HepG2 (cell line): ENCODE results near the gene STAB2. TPM values are rescaled to one million over a fixed set of nuclear protein-coding genes. Genes with fewer than 3 reads are reported as not detected.

ENCODE experiments used
- ATAC-seq: fragments of 200-7000 bp; cut with Tn5 transposase; 3 replicates; pipeline ENCODE4 v1.9.1; 2020; ENCODE audit warnings: mild to moderate bottlenecking, moderate library complexity
- BruUV-seq: library from RNA; stranded (reverse); fragments of 400-500 nt; replicated peaks from 2 replicates; lab custom pipeline; 2021; lab: Mats Ljungman, UMichigan
- CTCF ChIA-PET: fragments of 300-600 bp; formaldehyde crosslinking; extraction: SDS; loops from one replicate; lab custom pipeline; 2021; ENCODE audit warnings: low total read pairs, inconsistent platforms, low intra/inter-chr PET ratio; lab: Yijun Ruan, JAX
- POLR2A ChIA-PET: fragments of 350-600 bp; sonication (Branson Sonifier 250); formaldehyde crosslinking; loops from one replicate; lab custom pipeline; 2020; ENCODE audit warnings: antibody characterized with exemption, inconsistent platforms; lab: Yijun Ruan, JAX
- DNase-seq: peaks from one replicate; pipeline ENCODE4 v3.0.0-alpha.2; 2015; ENCODE audit warnings: low spot score
- FAIRE-seq: peaks from 3 replicates; lab custom pipeline; 2011; peaks lifted over from hg19 to GRCh38; lab: Jason Lieb, UNC
- H2AFZ ChIP-seq: one replicate; pipeline ENCODE4 v1.6.1; 2011; ENCODE audit warnings: low read length, inconsistent platforms
- H3K27ac ChIP-seq: fragments of 300-600 bp; 3 replicates; pipeline ENCODE4 v1.8.0; 2011; ENCODE audit warnings: mixed run types, mild to moderate bottlenecking, mixed read lengths, low read length, inconsistent platforms; ENCODE audit not compliant: insufficient read depth; ENCODE audit errors: extremely low read length
- H3K27me3 ChIP-seq, 2 experiments: fragments of 200-600 bp in 1 of 2; 2 replicates in 1 of 2; 3 replicates in 1 of 2; pipeline versions ENCODE4 v1.6.0 to v1.8.0; 2011; ENCODE audit warnings: low read length in 2 of 2, mild to moderate bottlenecking in 2 of 2, moderate library complexity in 2 of 2, inconsistent platforms in 1 of 2; ENCODE audit not compliant: insufficient read depth in 2 of 2, control insufficient read depth in 1 of 2
- H3K36me3 ChIP-seq, 2 experiments: fragments of 200-600 bp in 1 of 2; replicated peaks in 1 of 2; 2 replicates in 1 of 2; 3 replicates in 1 of 2; pipeline versions ENCODE4 v1.5.1 to v1.8.0; 2011; ENCODE audit warnings: low read length in 2 of 2, inconsistent platforms in 1 of 2; ENCODE audit not compliant: insufficient read depth in 2 of 2, control insufficient read depth in 1 of 2
- H3K4me1 ChIP-seq: 2 replicates; pipeline ENCODE4 v1.5.1; 2012; ENCODE audit warnings: low read length, inconsistent platforms; ENCODE audit not compliant: insufficient read depth
- H3K4me2 ChIP-seq: 2 replicates; pipeline ENCODE4 v1.6.0; 2011; ENCODE audit warnings: low read depth, low read length, inconsistent platforms
- H3K4me3 ChIP-seq, 3 experiments: fragments of 200-600 bp in 1 of 3; sonication (generic), shearing (Covaris generic) in 1 of 3; replicated peaks in 1 of 3; 2 replicates each; pipeline ENCODE4 v1.5.1; 2011 to 2016; ENCODE audit warnings: low read length in 3 of 3, inconsistent platforms in 2 of 3, low read depth in 2 of 3, mild to moderate bottlenecking in 2 of 3, control low read depth in 1 of 3, mixed read lengths in 1 of 3; ENCODE audit not compliant: insufficient read depth in 1 of 3
- H3K79me2 ChIP-seq: one replicate; pipeline ENCODE4 v1.6.1; 2011; ENCODE audit warnings: low read length, inconsistent platforms; ENCODE audit not compliant: insufficient read depth
- H3K9ac ChIP-seq: 2 replicates; pipeline ENCODE4 v1.6.0; 2011; ENCODE audit warnings: mild to moderate bottlenecking, low read depth, low read length, inconsistent platforms; ENCODE audit not compliant: insufficient read depth
- H3K9me3 ChIP-seq: 2 replicates; pipeline ENCODE4 v1.5.1; 2012; ENCODE audit warnings: mild to moderate bottlenecking, low read length
- H4K20me1 ChIP-seq: 2 replicates; pipeline ENCODE4 v1.6.0; 2011; ENCODE audit warnings: inconsistent platforms, mild to moderate bottlenecking, low read length, moderate library complexity; ENCODE audit not compliant: insufficient read depth
- ATF3 ChIP-seq: sonication (generic); formaldehyde crosslinking; IDR thresholded peaks from 2 replicates; pipeline ENCODE4 v1.4.0; 2020; ENCODE audit warnings: missing genetic modification reagents
- ATF7-NPFF ChIP-seq: sonication (generic); formaldehyde crosslinking; IDR thresholded peaks from 2 replicates; pipeline ENCODE4 v1.8.1; 2023; ENCODE audit warnings: mild to moderate bottlenecking, low read depth, missing genetic modification reagents, moderate library complexity
- CHD4 ChIP-seq: fragments of 200-600 bp; sonication (generic); IDR thresholded peaks from 2 replicates; pipeline ENCODE4 v1.7.0; 2017; ENCODE audit warnings: mild to moderate bottlenecking, low read length, borderline replicate concordance
- GLMP ChIP-seq: sonication (generic); formaldehyde crosslinking; IDR thresholded peaks from 2 replicates; pipeline ENCODE4 v1.9.0; 2021; ENCODE audit warnings: missing genetic modification reagents, mild to moderate bottlenecking, borderline replicate concordance
- HMG20B ChIP-seq: conservative IDR thresholded peaks from 2 replicates; pipeline ENCODE4 v1.6.1; 2016; ENCODE audit warnings: missing genetic modification reagents, missing compliant biosample characterization
- MAF1 ChIP-seq: sonication (generic); formaldehyde crosslinking; IDR thresholded peaks from 2 replicates; pipeline ENCODE4 v1.5.0; 2020; ENCODE audit warnings: missing genetic modification reagents, borderline replicate concordance
- NFAT5 ChIP-seq: sonication (generic); formaldehyde crosslinking; IDR thresholded peaks from 2 replicates; pipeline ENCODE4 v1.4.0; 2020; ENCODE audit warnings: missing genetic modification reagents
- TFE3 ChIP-seq: IDR thresholded peaks from 2 replicates; pipeline ENCODE4 v1.6.1; 2016
- TOE1 ChIP-seq: sonication (generic); formaldehyde crosslinking; IDR thresholded peaks from 2 replicates; pipeline ENCODE4 v1.4.0; 2020; ENCODE audit warnings: mild to moderate bottlenecking, missing genetic modification reagents
- ZNF17 ChIP-seq: sonication (generic); formaldehyde crosslinking; IDR thresholded peaks from 2 replicates; pipeline ENCODE4 v1.5.0; 2020; ENCODE audit warnings: mild to moderate bottlenecking, missing genetic modification reagents
- ZNF607 ChIP-seq: sonication (generic); formaldehyde crosslinking; IDR thresholded peaks from 2 replicates; pipeline ENCODE4 v1.5.1; 2020; ENCODE audit warnings: missing genetic modification reagents, mild to moderate bottlenecking, borderline replicate concordance
- WGBS: methylation state at CpG from one replicate; pipeline ENCODE4 v1.1.6; 2017; ENCODE audit warnings: low lambda C conversion rate; 5-methylcytosine and 5-hydroxymethylcytosine counted together
- in situ Hi-C: cut with HindIII; loops from 2 replicates; pipeline ENCODE4 v1.10.0; 2017; ENCODE audit warnings: low pct_unique_long_range_greater_than_20kb; ENCODE audit not compliant: extremely low pct_ligation_motif_present
- intact Hi-C: fragments of 100-400 bp; cut with micrococcal nuclease; formaldehyde crosslinking; loops from one replicate; pipeline ENCODE4 v1.10.0; 2022; ENCODE audit not compliant: unreplicated experiment
- polyA plus RNA-seq, 8 experiments: library from polyadenylated mRNA; depleted of rRNA in 3 of 8; stranded (reverse) in 7 of 8; unstranded in 1 of 8; fragments of >200 nt; fragmentation: Illumina TruSeq in 4 of 8; extraction: Trizol in 4 of 8; gene quantifications; 2 replicates each; pipeline versions ENCODE4 v1.2.1 to v1.2.3, GENCODE V29; 2011 to 2016; ENCODE audit warnings: low read depth in 4 of 8, missing spikeins in 1 of 8, mixed read lengths in 1 of 8; ENCODE audit not compliant: insufficient read depth in 1 of 8
- total RNA-seq, 5 experiments: library from RNA; depleted of rRNA; stranded (reverse); fragments of >200 nt; fragmentation: Illumina TruSeq; extraction: Trizol; gene quantifications; 2 replicates each; pipeline ENCODE4 v1.2.3, GENCODE V29; 2016; ENCODE audit warnings: low read depth in 1 of 5

The STAB2 gene
- total and polyA plus RNA-seq, 2 of the 13 experiments (the other 11 are each of a cell fraction or from before 2014, with no cell fraction given) = not detected

GRCh38 chr12:103677905-103678304, 90.8 kb downstream of the STAB2 start:
- no peak for DNase-seq
- H3K27ac ChIP-seq = no peak overlapping the region
- TF ChIP-seq NFAT5 (CRISPR knock-in tag) (no peak), GLMP (CRISPR knock-in tag) (no peak), HMG20B (no peak), CHD4 (no peak), TOE1 (CRISPR knock-in tag) (no peak), MAF1 (no peak), ZNF17 (CRISPR knock-in tag) (no peak), ATF3 (no peak), ATF7-NPFF (no peak), ZNF607 (CRISPR knock-in tag) (no peak), TFE3 (CRISPR knock-in tag) (no peak)

More at GRCh38 chr12:103677905-103678304, 90.8 kb downstream of the STAB2 start:
- ATAC-seq = no peak
- 36% methylated on average over 2 of the region's 2 CpGs for WGBS
- ChIA-PET POLR2A (no interaction called here), CTCF (no interaction called here)
- H3K36me3 ChIP-seq = no peaks in the 10 kb centered on the region
- intact Hi-C loops = no loop called here
- FAIRE-seq = no peak
- no peaks in the 10 kb centered on the region for H3K9me3 ChIP-seq
- in situ Hi-C loops = no loop called here
- H3K27me3 ChIP-seq = 0 out of 5 replicates have a peak, but pooled peaks cover 0 to 2% of the 10 kb centered on the region in 2 experiments
- no peak overlapping the region for H3K4me3 ChIP-seq
- H3K9ac ChIP-seq = no peak overlapping the region
- H3K79me2 ChIP-seq = no peaks in the 10 kb centered on the region
- H3K4me1 ChIP-seq = peaks cover 19% of the 10 kb centered on the region
- no TSS peak for BruUV-seq
- no peak overlapping the region for H3K4me2 ChIP-seq
- no peaks in the 10 kb centered on the region for H4K20me1 ChIP-seq
- no peak overlapping the region for H2AFZ ChIP-seq
